Neuronal stem cell (in vitro differentiated cells): ENCODE measurements around the gene HBQ1.
A peak's percentile ranks its signal among the peaks of the same experiment; 100 is the strongest.

ENCODE experiments used
- DNase-seq: peaks from one replicate; pipeline ENCODE4 v3.0.0-alpha.2; 2013; ENCODE audit warnings: low spot score
- H2AFZ ChIP-seq: one replicate; pipeline ENCODE4 v1.6.1; 2013; ENCODE audit warnings: mild to moderate bottlenecking, low read length, inconsistent platforms
- H2AK5ac ChIP-seq: 2 replicates; pipeline ENCODE4 v1.6.1; 2013; ENCODE audit warnings: low read depth, mild to moderate bottlenecking, inconsistent platforms, low read length, moderate library complexity, mixed read lengths
- H2BK120ac ChIP-seq: 2 replicates; pipeline ENCODE4 v1.6.1; 2013; ENCODE audit warnings: low read depth, mild to moderate bottlenecking, inconsistent platforms, low read length, moderate library complexity, mixed read lengths
- H2BK12ac ChIP-seq: one replicate; pipeline ENCODE4 v1.6.1; 2013; ENCODE audit warnings: low read length, inconsistent platforms
- H2BK15ac ChIP-seq: 2 replicates; pipeline ENCODE4 v1.6.1; 2013; ENCODE audit warnings: mild to moderate bottlenecking, low read length, inconsistent platforms, mixed read lengths
- H2BK5ac ChIP-seq: one replicate; pipeline ENCODE4 v1.6.1; 2013; ENCODE audit warnings: inconsistent platforms, mild to moderate bottlenecking, low read length, moderate library complexity
- H3K14ac ChIP-seq: one replicate; pipeline ENCODE4 v1.6.1; 2013; ENCODE audit warnings: low read length, inconsistent platforms
- H3K18ac ChIP-seq: 2 replicates; pipeline ENCODE4 v1.6.1; 2013; ENCODE audit warnings: low read length, inconsistent platforms
- H3K23ac ChIP-seq: 2 replicates; pipeline ENCODE4 v1.6.1; 2013; ENCODE audit warnings: low read depth, mild to moderate bottlenecking, mixed read lengths, low read length, inconsistent platforms; ENCODE audit not compliant: poor library complexity
- H3K27ac ChIP-seq: replicated peaks from 3 replicates; pipeline ENCODE4 v1.5.1; 2013; ENCODE audit warnings: low read length, inconsistent platforms
- H3K27me3 ChIP-seq, 3 experiments: 2 replicates each; pipeline ENCODE4 v1.6.1; 2013; ENCODE audit warnings: low read length in 3 of 3, mild to moderate bottlenecking in 2 of 3, inconsistent platforms in 1 of 3, low read depth in 1 of 3, mixed read lengths in 1 of 3, moderate library complexity in 1 of 3; ENCODE audit not compliant: control insufficient read depth in 3 of 3, insufficient read depth in 3 of 3
- H3K36me3 ChIP-seq, 2 donors: replicated peaks in 1 of 2; 2 replicates each; pipeline ENCODE4 v1.6.1; 2013; ENCODE audit warnings: low read length in 2 of 2; ENCODE audit not compliant: control insufficient read depth in 2 of 2, insufficient read depth in 2 of 2
- H3K4ac ChIP-seq: 2 replicates; pipeline ENCODE4 v1.6.1; 2013; ENCODE audit warnings: inconsistent platforms, mild to moderate bottlenecking, low read length, moderate library complexity
- H3K4me1 ChIP-seq, 2 donors: 1 replicate in 1 of 2; 2 replicates in 1 of 2; pipeline ENCODE4 v1.6.1; 2013; ENCODE audit warnings: low read length in 2 of 2, low read depth in 1 of 2; ENCODE audit not compliant: control insufficient read depth in 2 of 2, insufficient read depth in 1 of 2
- H3K4me2 ChIP-seq: one replicate; pipeline ENCODE4 v1.6.1; 2013; ENCODE audit warnings: mild to moderate bottlenecking, low read length, inconsistent platforms; ENCODE audit not compliant: insufficient read depth, poor library complexity, severe bottlenecking
- H3K4me3 ChIP-seq, 2 donors: 2 replicates each; pipeline ENCODE4 v1.5.1; 2013; ENCODE audit warnings: low read length in 2 of 2, mild to moderate bottlenecking in 2 of 2, inconsistent platforms in 1 of 2, moderate library complexity in 1 of 2
- H3K79me1 ChIP-seq: one replicate; pipeline ENCODE4 v1.6.1; 2013; ENCODE audit warnings: low read depth, mild to moderate bottlenecking, inconsistent platforms, low read length, moderate library complexity
- H3K9ac ChIP-seq: one replicate; pipeline ENCODE4 v1.6.1; 2013; ENCODE audit warnings: mild to moderate bottlenecking, low read depth, low read length, inconsistent platforms; ENCODE audit not compliant: poor library complexity
- H3K9me3 ChIP-seq, 2 donors: replicated peaks in 1 of 2; 2 replicates each; pipeline versions ENCODE3 to v1.6.1; 2013; ENCODE audit warnings: low read length in 2 of 2, mild to moderate bottlenecking in 2 of 2, inconsistent platforms in 1 of 2, low read depth in 1 of 2, mixed read lengths in 1 of 2, moderate library complexity in 1 of 2; ENCODE audit not compliant: control insufficient read depth in 2 of 2, insufficient read depth in 1 of 2
- H4K8ac ChIP-seq: one replicate; pipeline ENCODE4 v1.6.1; 2013; ENCODE audit warnings: low read depth, mild to moderate bottlenecking, inconsistent platforms, low read length, moderate library complexity
- H4K91ac ChIP-seq: one replicate; pipeline ENCODE4 v1.6.1; 2013; ENCODE audit warnings: low read length, low read depth, mild to moderate bottlenecking, inconsistent platforms; ENCODE audit not compliant: poor library complexity
- WGBS, 2 donors: extraction: QIAGEN DNeasy Blood & Tissue Kit; methylation state at CpG; one replicate each; pipeline ENCODE4 v1.1.7; 2013; ENCODE audit warnings: missing lambda C conversion rate in 2 of 2, mixed read lengths in 1 of 2; ENCODE audit not compliant: insufficient read length in 2 of 2, insufficient replicate concordance in 1 of 2; ENCODE audit errors: extremely low coverage in 2 of 2; 5-methylcytosine and 5-hydroxymethylcytosine counted together

Gene HBQ1

GRCh38 chr16:220021-220420 is 39.8 kb downstream of the HBQ1 start:
- Histone ChIP-seq H3K36me3 (peaks cover 37 to 97% of the 10 kb centered on the region in 2 donors), H3K27ac (no peak overlapping the region), H2AK5ac (no peak overlapping the region), H3K27me3 (no peaks in the 10 kb centered on the region), H3K79me1 (peaks cover 4% of the 10 kb centered on the region), H3K4me2 (no peak overlapping the region), H3K9ac (no peak overlapping the region), H2BK5ac (no peak overlapping the region), H3K4me3 (no peak overlapping the region), H3K23ac (no peak overlapping the region), H2BK15ac (no peak overlapping the region), H3K9me3 (no peaks in the 10 kb centered on the region), H4K91ac (no peak overlapping the region), H4K8ac (no peak overlapping the region), H3K14ac (no peak overlapping the region), H2BK120ac (no peak overlapping the region), H3K4ac (no peak overlapping the region), H2AFZ (no peak overlapping the region), H2BK12ac (no peak overlapping the region), H3K18ac (no peak overlapping the region), H3K4me1 (no peaks in the 10 kb centered on the region)
- no CpG with 5 or more reads among the region's 4 CpGs for WGBS, 2 donors
- DNase-seq, result no peak

- Histone ChIP-seq H2BK15ac (no peak overlapping the region), H2BK5ac (peak overlapping the region; percentile 95), H3K27me3 (no peaks in the 10 kb centered on the region), H3K36me3 (peaks cover 19 to 46% of the 10 kb centered on the region in 2 donors), H2AK5ac (peak overlapping the region; percentile 48), H3K4ac (peak overlapping the region; percentile 77), H2AFZ (peak overlapping the region; percentile 98), H3K4me1 (peaks cover 2 to 9% of the 10 kb centered on the region in 2 donors), H3K14ac (no peak overlapping the region), H3K79me1 (peaks cover 1% of the 10 kb centered on the region), H3K23ac (no peak overlapping the region), H3K27ac (peak overlapping the region; percentile 95), H3K4me2 (peak overlapping the region; percentile 80), H2BK12ac (no peak overlapping the region), H3K9me3 (no peaks in the 10 kb centered on the region), H3K4me3 (peak overlapping the region; percentile 66 to 98), H4K91ac (no peak overlapping the region), H3K18ac (peak overlapping the region; percentile 100), H3K9ac (peak overlapping the region; percentile 99), H2BK120ac (no peak overlapping the region), H4K8ac (no peak overlapping the region)
- WGBS, 2 donors, result no CpG with 5 or more reads among the region's 9 CpGs
- no peak for DNase-seq
Measured at GRCh38 chr16:228151-228851, 48.0 kb downstream of the HBQ1 start.

GRCh38 chr16:228852-229730 is 48.8 kb downstream of the HBQ1 start, which contains the start of gene LUC7L:
TSS of gene LUC7L (minus strand) at chr16:229449. CDS start at chr16:229339, 110 bp downstream.
- H3K36me3 ChIP-seq, result peaks cover 18 to 38% of the 10 kb centered on the region in 2 donors
- H2AFZ ChIP-seq, result peak within 1 kb of the TSS; percentile 98

More at GRCh38 chr16:228852-229730, 48.8 kb downstream of the HBQ1 start, which contains the start of gene LUC7L:
- H3K23ac ChIP-seq, result peak within 1 kb of the TSS; percentile 99
- peak within 1 kb of the TSS; percentile 95 for H2BK5ac ChIP-seq
- H2AK5ac ChIP-seq, result peak within 1 kb of the TSS; percentile 48
- H2BK12ac ChIP-seq, result no peak within 1 kb of the TSS
- H3K18ac ChIP-seq, result peak within 1 kb of the TSS; percentile 100
- H3K79me1 ChIP-seq, result peaks cover 1% of the 10 kb centered on the region
- H3K14ac ChIP-seq, result peak within 1 kb of the TSS; percentile 100
- peak within 1 kb of the TSS; percentile 66 to 98 for H3K4me3 ChIP-seq
- H4K91ac ChIP-seq, result peak within 1 kb of the TSS; percentile 87
- H3K4ac ChIP-seq, result peak within 1 kb of the TSS; percentile 77
- peak within 1 kb of the TSS; percentile 100 for H3K9ac ChIP-seq
- H4K8ac ChIP-seq, result no peak within 1 kb of the TSS
- H2BK120ac ChIP-seq, result no peak within 1 kb of the TSS
- DNase-seq, result peak; percentile 91
- H3K9me3 ChIP-seq, result no peaks in the 10 kb centered on the region
- H3K4me1 ChIP-seq, result peaks cover 2 to 9% of the 10 kb centered on the region in 2 donors
- peak within 1 kb of the TSS; percentile 95 for H3K27ac ChIP-seq
- H3K4me2 ChIP-seq, result peak within 1 kb of the TSS; percentile 80
- no peaks in the 10 kb centered on the region for H3K27me3 ChIP-seq
- no CpG with 5 or more reads among the region's 88 CpGs for WGBS, 2 donors
- H2BK15ac ChIP-seq, result peak within 1 kb of the TSS; percentile 91
